ENCODE data around the gene NRSN2. TPM values are rescaled to one million over a fixed set of nuclear protein-coding genes. Genes with fewer than 3 reads are reported as not detected.
"Not testable (repeated sequence)": the region's sequence is repeated elsewhere in the genome, so short reads cannot be mapped to it uniquely, and the experiment has no call there.

The NRSN2 gene
- total RNA-seq, 1 donor: 34.2 TPM

- no peak for DNase-seq (ENCODE audit: low read depth)
- TF ChIP-seq, protein P1, sequence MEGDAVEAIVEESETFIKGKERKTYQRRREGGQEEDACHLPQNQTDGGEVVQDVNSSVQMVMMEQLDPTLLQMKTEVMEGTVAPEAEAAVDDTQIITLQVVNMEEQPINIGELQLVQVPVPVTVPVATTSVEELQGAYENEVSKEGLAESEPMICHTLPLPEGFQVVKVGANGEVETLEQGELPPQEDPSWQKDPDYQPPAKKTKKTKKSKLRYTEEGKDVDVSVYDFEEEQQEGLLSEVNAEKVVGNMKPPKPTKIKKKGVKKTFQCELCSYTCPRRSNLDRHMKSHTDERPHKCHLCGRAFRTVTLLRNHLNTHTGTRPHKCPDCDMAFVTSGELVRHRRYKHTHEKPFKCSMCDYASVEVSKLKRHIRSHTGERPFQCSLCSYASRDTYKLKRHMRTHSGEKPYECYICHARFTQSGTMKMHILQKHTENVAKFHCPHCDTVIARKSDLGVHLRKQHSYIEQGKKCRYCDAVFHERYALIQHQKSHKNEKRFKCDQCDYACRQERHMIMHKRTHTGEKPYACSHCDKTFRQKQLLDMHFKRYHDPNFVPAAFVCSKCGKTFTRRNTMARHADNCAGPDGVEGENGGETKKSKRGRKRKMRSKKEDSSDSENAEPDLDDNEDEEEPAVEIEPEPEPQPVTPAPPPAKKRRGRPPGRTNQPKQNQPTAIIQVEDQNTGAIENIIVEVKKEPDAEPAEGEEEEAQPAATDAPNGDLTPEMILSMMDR (IDR thresholded peaks at IDR 0.05; ENCODE audit: insufficient read depth, low read length): no peak
Measured at GRCh38 chr20:385448-385847, 38.5 kb downstream of the NRSN2 start.

DNA sequence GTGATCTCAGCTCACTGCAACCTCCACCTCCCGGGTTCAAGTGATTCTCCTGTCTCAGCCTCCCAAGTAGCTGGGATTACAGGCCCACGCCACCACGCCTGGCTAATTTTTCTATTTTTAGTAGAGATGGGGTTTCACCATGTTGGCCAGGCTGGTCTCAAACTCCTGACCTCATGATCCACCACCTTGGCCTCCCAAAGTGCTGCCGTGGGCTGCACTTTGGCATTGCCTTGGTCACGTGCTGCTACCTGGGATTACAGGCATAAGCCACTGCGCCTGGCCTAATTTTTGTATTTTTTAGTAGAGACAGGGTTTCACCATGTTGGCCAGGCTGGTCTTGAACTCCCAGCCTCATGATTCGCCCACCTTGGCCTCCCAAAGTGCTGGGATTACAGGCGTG lies 39.7 kb downstream of the NRSN2 start:
- H3K4me3 ChIP-seq (ENCODE audit: low read depth, low read length); DNase-seq (ENCODE audit: low read depth): not testable (repeated sequence)

More at GRCh38 chr20:385448-385847, 38.5 kb downstream of the NRSN2 start:
- H3K4me3 ChIP-seq (ENCODE audit: low read depth, low read length): no peak overlapping the region

GRCh38 chr20:387520-387919 lies 40.6 kb downstream of the NRSN2 start:
- TF ChIP-seq, protein P1 (IDR thresholded peaks at IDR 0.05; ENCODE audit: insufficient read depth, low read length): no peak
- DNase-seq (ENCODE audit: low read depth): no peak
- no peak overlapping the region for H3K4me3 ChIP-seq (ENCODE audit: low read depth, low read length)

- DNase-seq (ENCODE audit: low read depth): no peak
- no peak overlapping the region for H3K4me3 ChIP-seq (ENCODE audit: low read depth, low read length)
- TF ChIP-seq, protein P1 (IDR thresholded peaks at IDR 0.05; ENCODE audit: insufficient read depth, low read length): no peak
Measured at GRCh38 chr20:388034-388994, 41.4 kb downstream of the NRSN2 start.

DNA sequence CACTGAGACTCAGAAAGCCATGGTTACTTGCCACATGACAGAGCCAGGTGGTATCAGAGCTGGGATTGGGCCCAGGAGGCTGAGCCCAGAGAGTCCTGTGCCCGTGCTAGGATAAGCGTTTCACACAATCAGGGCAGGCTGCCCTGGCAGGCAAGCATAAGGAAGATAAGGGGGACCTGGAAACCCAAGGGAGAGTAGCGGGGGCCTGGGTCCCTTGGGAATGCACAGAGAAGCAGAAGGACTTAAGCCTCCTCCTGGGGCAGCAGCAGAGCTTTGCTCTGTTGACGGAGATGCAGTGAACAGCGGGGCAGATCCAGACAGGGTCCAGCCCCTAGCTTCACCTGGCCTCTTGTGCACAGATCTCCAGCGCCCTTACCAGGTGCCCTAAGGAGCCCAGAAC lies 42.3 kb downstream of the NRSN2 start:
- no peak for DNase-seq (ENCODE audit: low read depth)
- TF ChIP-seq, protein P1 (IDR thresholded peaks at IDR 0.05; ENCODE audit: insufficient read depth, low read length): no peak

GRCh38 chr20:391041-391711 lies 44.3 kb downstream of the NRSN2 start:
- DNase-seq (ENCODE audit: low read depth): no peak
- no peak overlapping the region for H3K4me3 ChIP-seq (ENCODE audit: low read depth, low read length)
- TF ChIP-seq, protein P1 (IDR thresholded peaks at IDR 0.05; ENCODE audit: insufficient read depth, low read length): no peak

More for the DNA sequence above, 42.3 kb downstream of the NRSN2 start:
- H3K4me3 ChIP-seq (ENCODE audit: low read depth, low read length): no peak overlapping the region

- not testable (repeated sequence) for DNase-seq (ENCODE audit: low read depth)
Measured at GRCh38 chr20:393296-393695, 46.4 kb downstream of the NRSN2 start.

More at GRCh38 chr20:393296-393695, 46.4 kb downstream of the NRSN2 start:
- H3K4me3 ChIP-seq (ENCODE audit: low read depth, low read length): not testable (repeated sequence)

Measured in fibroblast of the aortic adventitia (primary cell).